Endothelial cell of umbilical vein (primary cell): ENCODE data around the gene PEAR1. TPM values are rescaled to one million over a fixed set of nuclear protein-coding genes. Genes with fewer than 3 reads are reported as not detected.

Experiments used
- BruUV-seq: library from RNA; stranded (reverse); fragments of 400-500 nt; replicated peaks from 2 replicates; lab custom pipeline; 2021; lab: Mats Ljungman, UMichigan
- CTCF ChIA-PET: fragments of 300-600, 350-600 bp; sonication (Branson Sonifier 250); formaldehyde crosslinking; loops from one replicate; lab custom pipeline; 2021; ENCODE audit warnings: antibody characterized with exemption, inconsistent platforms; lab: Charles Lee
- POLR2A ChIA-PET: fragments of 300-600, 350-600 bp; sonication (Branson Sonifier 250); formaldehyde crosslinking; loops from one replicate; lab custom pipeline; 2021; ENCODE audit warnings: antibody characterized with exemption, inconsistent platforms; lab: Charles Lee
- DNase-seq: peaks from one replicate; pipeline ENCODE4 v3.0.0-alpha.2; 2011; ENCODE audit warnings: low read depth, low spot score
- FAIRE-seq: peaks from 2 replicates; lab custom pipeline; 2011; peaks lifted over from hg19 to GRCh38; lab: Jason Lieb, UNC
- H2AFZ ChIP-seq: 2 replicates; pipeline ENCODE4 v1.6.0; 2012; ENCODE audit warnings: low read depth, low read length, control low read depth, inconsistent platforms
- H3K27ac ChIP-seq: 2 replicates; pipeline ENCODE4 v1.5.1; 2011; ENCODE audit warnings: low read depth, mild to moderate bottlenecking, control low read depth, low read length, moderate library complexity; ENCODE audit not compliant: insufficient read depth
- H3K27me3 ChIP-seq, 2 experiments: 2 replicates each; pipeline versions ENCODE4 v1.6.0 to v1.6.1; 2011; ENCODE audit warnings: low read length in 2 of 2, mixed read lengths in 1 of 2; ENCODE audit not compliant: control insufficient read depth in 2 of 2, insufficient read depth in 2 of 2
- H3K36me3 ChIP-seq, 2 experiments: 2 replicates in 1 of 2; 3 replicates in 1 of 2; pipeline ENCODE4 v1.5.1; 2011; ENCODE audit warnings: low read length in 2 of 2, mild to moderate bottlenecking in 1 of 2, moderate library complexity in 1 of 2; ENCODE audit not compliant: control insufficient read depth in 2 of 2, insufficient read depth in 2 of 2; ENCODE audit errors: extremely low read depth in 1 of 2
- H3K4me1 ChIP-seq: 3 replicates; pipeline ENCODE4 v1.5.1; 2011; ENCODE audit warnings: mild to moderate bottlenecking, low read length; ENCODE audit not compliant: control insufficient read depth, insufficient read depth; ENCODE audit errors: extremely low read depth
- H3K4me2 ChIP-seq: 2 replicates; pipeline ENCODE4 v1.6.1; 2011; ENCODE audit warnings: low read length, control low read depth, mixed read lengths; ENCODE audit not compliant: insufficient read depth
- H3K4me3 ChIP-seq, 3 experiments: fragments of 200-600 bp in 1 of 3; sonication (generic), shearing (Covaris generic) in 1 of 3; replicated peaks in 1 of 3; 2 replicates each; pipeline ENCODE4 v1.5.1; 2011 to 2016; ENCODE audit warnings: control low read depth in 3 of 3, low read length in 3 of 3, mild to moderate bottlenecking in 2 of 3, inconsistent platforms in 1 of 3, low read depth in 1 of 3, moderate library complexity in 1 of 3; ENCODE audit not compliant: insufficient read depth in 1 of 3
- H3K79me2 ChIP-seq: 2 replicates; pipeline ENCODE4 v1.6.0; 2012; ENCODE audit warnings: low read length, inconsistent platforms; ENCODE audit not compliant: control insufficient read depth, insufficient read depth
- H3K9ac ChIP-seq: replicated peaks from 2 replicates; pipeline ENCODE3; 2011; ENCODE audit warnings: low read length, control low read depth; ENCODE audit not compliant: insufficient read depth; ENCODE audit errors: extremely low read depth
- H3K9me1 ChIP-seq: replicated peaks from 3 replicates; pipeline ENCODE4 v1.6.0; 2011; ENCODE audit warnings: mild to moderate bottlenecking, low read length; ENCODE audit not compliant: control insufficient read depth, insufficient read depth; ENCODE audit errors: extremely low read depth
- H3K9me3 ChIP-seq: replicated peaks from 2 replicates; pipeline ENCODE4 v1.5.1; 2012; ENCODE audit warnings: low read length, inconsistent platforms; ENCODE audit not compliant: control insufficient read depth, insufficient read depth
- H4K20me1 ChIP-seq: replicated peaks from 2 replicates; pipeline ENCODE3; 2011; ENCODE audit warnings: mild to moderate bottlenecking, low read length; ENCODE audit not compliant: control insufficient read depth, insufficient read depth; ENCODE audit errors: extremely low read depth
- EZH2 ChIP-seq: IDR thresholded peaks from 2 replicates; pipeline ENCODE4 v1.6.1; 2012; ENCODE audit warnings: borderline replicate concordance, low read depth, mild to moderate bottlenecking, moderate library complexity, low read length, inconsistent platforms; ENCODE audit not compliant: severe bottlenecking
- dilution Hi-C: fragments of 300-500 bp; cut with MboI; formaldehyde crosslinking; loops from one replicate; pipeline ENCODE4 v1.15.0; 2019; ENCODE audit warnings: low sequenced_read_pairs; ENCODE audit not compliant: extremely low pct_ligation_motif_present
- intact Hi-C: fragments of 100-400 bp; cut with micrococcal nuclease; formaldehyde crosslinking; loops from one replicate; pipeline ENCODE4 v1.10.0; 2022
- polyA plus RNA-seq, 4 experiments: library from polyadenylated mRNA; depleted of rRNA in 3 of 4; stranded (reverse) in 3 of 4; unstranded in 1 of 4; fragments of >200 nt; gene quantifications; 2 replicates each; pipeline versions ENCODE4 v1.2.1 to v1.2.3, GENCODE V29; 2011 to 2012; ENCODE audit warnings: missing spikeins in 1 of 4
- total RNA-seq: library from RNA; stranded (reverse); gene quantifications from 2 replicates; pipeline ENCODE4 v1.2.3, GENCODE V29; 2021
- TF ChIP-seq, protein P1 (sequence below): IDR thresholded peaks from 2 replicates; pipeline ENCODE4 v1.6.1; 2011; ENCODE audit not compliant: insufficient read depth, insufficient read length
- TF ChIP-seq, protein P2 (sequence below), 2 donors: IDR thresholded peaks; 1 replicate in 1 of 2; 2 replicates in 1 of 2; pipeline ENCODE4 v1.5.1; 2011; ENCODE audit warnings: low read length in 2 of 2, mild to moderate bottlenecking in 2 of 2, moderate library complexity in 2 of 2, control low read depth in 1 of 2, inconsistent platforms in 1 of 2, low read depth in 1 of 2; ENCODE audit not compliant: insufficient read depth in 1 of 2; ENCODE audit errors: extremely low read depth in 1 of 2

Gene PEAR1
- total and polyA plus RNA-seq, 2 donors (not counting 3 experiments of a cell fraction or from before 2014, with no cell fraction given): 90.7 to 106 TPM

DNA sequence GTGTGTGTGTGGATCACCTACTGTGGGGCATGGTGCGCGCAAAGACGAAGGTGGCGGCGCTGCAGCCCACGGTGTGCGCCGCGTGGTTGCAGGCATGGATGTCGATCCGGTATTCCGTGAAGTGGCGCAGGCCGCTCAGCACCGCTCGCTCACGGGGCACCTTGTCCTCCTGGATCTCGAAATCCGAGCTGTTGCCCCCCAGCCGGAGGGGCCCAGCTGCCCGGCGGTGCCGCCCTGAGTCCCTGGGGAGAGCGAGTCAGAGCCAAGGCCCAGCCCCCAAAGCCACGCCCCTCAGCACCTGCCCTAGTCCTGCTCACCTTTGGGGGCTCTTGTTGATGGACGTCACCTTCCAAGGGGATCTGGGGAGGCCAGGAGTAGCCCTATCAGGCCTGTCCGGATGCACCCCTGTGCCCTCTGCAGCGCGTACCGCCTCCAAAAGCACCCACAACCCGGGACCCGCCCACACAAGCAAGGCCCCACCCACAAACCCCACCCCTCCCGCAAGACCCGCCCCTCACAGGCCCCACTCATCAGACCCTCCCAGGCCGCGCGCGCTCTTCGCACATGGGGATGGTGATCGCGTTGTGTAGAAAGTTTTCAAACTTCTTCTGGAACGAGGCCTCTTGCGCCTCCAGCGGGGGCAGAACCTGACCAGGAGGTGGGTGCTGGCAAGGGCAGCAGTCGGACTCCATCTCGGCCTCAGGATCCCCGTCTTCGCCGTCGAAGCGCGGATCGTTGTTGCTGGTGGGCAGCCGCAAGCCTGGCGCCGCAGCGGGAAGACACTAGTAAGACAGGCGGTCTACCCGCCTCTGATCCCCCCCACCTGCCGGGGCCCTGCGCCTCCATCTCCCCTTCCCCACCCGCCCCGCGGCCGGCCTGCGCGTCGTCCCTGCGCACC lies 48.2 kb upstream of the PEAR1 start:
- H3K4me1 ChIP-seq: peaks cover 45% of the 10 kb centered on the region
- no TSS peak for BruUV-seq
- no peaks in the 10 kb centered on the region for H3K9me1 ChIP-seq
- no peaks in the 10 kb centered on the region for H3K36me3 ChIP-seq
- H3K4me3 ChIP-seq: no peak overlapping the region
- CTCF ChIA-PET: interaction anchor here (1.0 to 4.7 kb wide), 3 partner anchors 15 to 31 kb away, joined by 3 to 42 read pairs (median 4); partner anchors contain the start of genes INSRR and NTRK1
- no peak overlapping the region for H3K27ac ChIP-seq
- no peak overlapping the region for H3K4me2 ChIP-seq
- TF ChIP-seq, protein P1, sequence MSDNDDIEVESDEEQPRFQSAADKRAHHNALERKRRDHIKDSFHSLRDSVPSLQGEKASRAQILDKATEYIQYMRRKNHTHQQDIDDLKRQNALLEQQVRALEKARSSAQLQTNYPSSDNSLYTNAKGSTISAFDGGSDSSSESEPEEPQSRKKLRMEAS: no peak
- TF ChIP-seq EZH2: peak; percentile 65
- TF ChIP-seq, protein P2, sequence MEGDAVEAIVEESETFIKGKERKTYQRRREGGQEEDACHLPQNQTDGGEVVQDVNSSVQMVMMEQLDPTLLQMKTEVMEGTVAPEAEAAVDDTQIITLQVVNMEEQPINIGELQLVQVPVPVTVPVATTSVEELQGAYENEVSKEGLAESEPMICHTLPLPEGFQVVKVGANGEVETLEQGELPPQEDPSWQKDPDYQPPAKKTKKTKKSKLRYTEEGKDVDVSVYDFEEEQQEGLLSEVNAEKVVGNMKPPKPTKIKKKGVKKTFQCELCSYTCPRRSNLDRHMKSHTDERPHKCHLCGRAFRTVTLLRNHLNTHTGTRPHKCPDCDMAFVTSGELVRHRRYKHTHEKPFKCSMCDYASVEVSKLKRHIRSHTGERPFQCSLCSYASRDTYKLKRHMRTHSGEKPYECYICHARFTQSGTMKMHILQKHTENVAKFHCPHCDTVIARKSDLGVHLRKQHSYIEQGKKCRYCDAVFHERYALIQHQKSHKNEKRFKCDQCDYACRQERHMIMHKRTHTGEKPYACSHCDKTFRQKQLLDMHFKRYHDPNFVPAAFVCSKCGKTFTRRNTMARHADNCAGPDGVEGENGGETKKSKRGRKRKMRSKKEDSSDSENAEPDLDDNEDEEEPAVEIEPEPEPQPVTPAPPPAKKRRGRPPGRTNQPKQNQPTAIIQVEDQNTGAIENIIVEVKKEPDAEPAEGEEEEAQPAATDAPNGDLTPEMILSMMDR (IDR thresholded peaks at IDR 0.05; ENCODE audit: extremely low read depth in 1 of 2, insufficient read depth in 1 of 2, low read depth in 1 of 2, low read length in 2 of 2): no peak
- H3K9me3 ChIP-seq: no peaks in the 10 kb centered on the region
- FAIRE-seq (no peak), DNase-seq (no peak)
- H2AFZ ChIP-seq: no peak overlapping the region
- no peak overlapping the region for H3K9ac ChIP-seq
- POLR2A ChIA-PET: no interaction called here
- H4K20me1 ChIP-seq: no peaks in the 10 kb centered on the region
- dilution Hi-C loops: no loop called here
- no peaks in the 10 kb centered on the region for H3K79me2 ChIP-seq
- peaks cover 58 to 59% of the 10 kb centered on the region in 2 experiments for H3K27me3 ChIP-seq
- intact Hi-C loops: no loop called here
